WERI-Rb-1 (cell line): ENCODE data around the gene CD8B2.
"Not testable (repeated sequence)": the region's sequence is repeated elsewhere in the genome, so short reads cannot be mapped to it uniquely, and the experiment has no call there.

Experiments used
- DNase-seq: peaks from one replicate; pipeline ENCODE4 v3.0.0-alpha.2; 2020
- H3K27ac ChIP-seq: fragments of 250-450 bp; sonication (Bioruptor Pico); 2 replicates; pipeline ENCODE4 v1.5.1; 2020; ENCODE audit warnings: mild to moderate bottlenecking, moderate library complexity
- H3K27me3 ChIP-seq: fragments of 250-450 bp; sonication (Bioruptor Pico); 2 replicates; pipeline ENCODE4 v1.5.1; 2021; ENCODE audit warnings: mild to moderate bottlenecking, low read depth, moderate library complexity; ENCODE audit not compliant: insufficient read depth, severe bottlenecking
- H3K36me3 ChIP-seq: fragments of 250-450 bp; sonication (Bioruptor Pico); 2 replicates; pipeline ENCODE4 v1.5.1; 2020; ENCODE audit warnings: mild to moderate bottlenecking, moderate library complexity
- H3K4me3 ChIP-seq: 2 replicates; pipeline ENCODE4 v1.5.1; 2011; ENCODE audit warnings: low read depth, mild to moderate bottlenecking, control low read depth, low read length
- H3K9me3 ChIP-seq: fragments of 250-450 bp; sonication (Bioruptor Pico); 2 replicates; pipeline ENCODE4 v1.5.1; 2021; ENCODE audit warnings: mild to moderate bottlenecking, moderate library complexity; ENCODE audit not compliant: severe bottlenecking
- TF ChIP-seq, protein P1 (sequence below): IDR thresholded peaks from 2 replicates; pipeline ENCODE4 v1.5.1; 2011; ENCODE audit warnings: low read depth, mild to moderate bottlenecking, control low read depth, inconsistent platforms, low read length

CD8B2 gene

GRCh38 chr2:106563195-106563594 is 76.0 kb downstream of the CD8B2 start:
- no peaks in the 10 kb centered on the region for H3K27me3 ChIP-seq
- no peak overlapping the region for H3K27ac ChIP-seq
- no peaks in the 10 kb centered on the region for H3K9me3 ChIP-seq
- no peaks in the 10 kb centered on the region for H3K36me3 ChIP-seq
- TF ChIP-seq, protein P1, sequence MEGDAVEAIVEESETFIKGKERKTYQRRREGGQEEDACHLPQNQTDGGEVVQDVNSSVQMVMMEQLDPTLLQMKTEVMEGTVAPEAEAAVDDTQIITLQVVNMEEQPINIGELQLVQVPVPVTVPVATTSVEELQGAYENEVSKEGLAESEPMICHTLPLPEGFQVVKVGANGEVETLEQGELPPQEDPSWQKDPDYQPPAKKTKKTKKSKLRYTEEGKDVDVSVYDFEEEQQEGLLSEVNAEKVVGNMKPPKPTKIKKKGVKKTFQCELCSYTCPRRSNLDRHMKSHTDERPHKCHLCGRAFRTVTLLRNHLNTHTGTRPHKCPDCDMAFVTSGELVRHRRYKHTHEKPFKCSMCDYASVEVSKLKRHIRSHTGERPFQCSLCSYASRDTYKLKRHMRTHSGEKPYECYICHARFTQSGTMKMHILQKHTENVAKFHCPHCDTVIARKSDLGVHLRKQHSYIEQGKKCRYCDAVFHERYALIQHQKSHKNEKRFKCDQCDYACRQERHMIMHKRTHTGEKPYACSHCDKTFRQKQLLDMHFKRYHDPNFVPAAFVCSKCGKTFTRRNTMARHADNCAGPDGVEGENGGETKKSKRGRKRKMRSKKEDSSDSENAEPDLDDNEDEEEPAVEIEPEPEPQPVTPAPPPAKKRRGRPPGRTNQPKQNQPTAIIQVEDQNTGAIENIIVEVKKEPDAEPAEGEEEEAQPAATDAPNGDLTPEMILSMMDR: peak; percentile 51
- peak; percentile 46 for DNase-seq
- H3K4me3 ChIP-seq: no peak overlapping the region

- H3K27ac ChIP-seq: peak overlapping the region; percentile 35; the same call in 1 of the 2 replicates
- H3K4me3 ChIP-seq: no peak overlapping the region
- TF ChIP-seq, protein P1: no peak
- no peaks in the 10 kb centered on the region for H3K36me3 ChIP-seq
- DNase-seq: no peak
- H3K9me3 ChIP-seq: no peaks in the 10 kb centered on the region
- no peaks in the 10 kb centered on the region for H3K27me3 ChIP-seq
These were observed 78.4 kb downstream of the CD8B2 start for GRCh38 chr2:106565599-106565998.

DNA sequence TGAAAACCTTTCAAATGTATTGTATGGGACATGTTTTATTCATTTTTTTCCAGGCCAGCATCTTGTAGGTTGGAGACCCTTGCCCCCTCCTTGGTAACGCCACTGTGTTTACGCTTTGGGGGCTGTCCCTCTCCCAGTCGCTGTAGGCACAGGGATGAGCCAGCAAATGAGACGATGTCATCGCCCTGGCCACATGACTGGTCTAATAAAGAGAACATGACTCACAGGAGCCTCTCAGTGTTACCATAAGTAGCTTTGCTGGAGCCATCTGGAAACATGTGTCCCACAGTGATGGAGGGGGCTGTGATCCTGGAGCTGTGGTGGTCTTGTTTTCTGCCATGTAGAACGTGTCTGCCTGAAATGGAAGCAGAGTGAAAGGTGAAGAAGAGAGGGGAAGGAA is 78.9 kb downstream of the CD8B2 start:
- DNase-seq: peak; percentile 74
- no peaks in the 10 kb centered on the region for H3K9me3 ChIP-seq
- H3K27me3 ChIP-seq: no peaks in the 10 kb centered on the region
- no peak overlapping the region for H3K4me3 ChIP-seq
- peak overlapping the region; percentile 54 for H3K27ac ChIP-seq
- TF ChIP-seq, protein P1: no peak
- no peaks in the 10 kb centered on the region for H3K36me3 ChIP-seq

DNA sequence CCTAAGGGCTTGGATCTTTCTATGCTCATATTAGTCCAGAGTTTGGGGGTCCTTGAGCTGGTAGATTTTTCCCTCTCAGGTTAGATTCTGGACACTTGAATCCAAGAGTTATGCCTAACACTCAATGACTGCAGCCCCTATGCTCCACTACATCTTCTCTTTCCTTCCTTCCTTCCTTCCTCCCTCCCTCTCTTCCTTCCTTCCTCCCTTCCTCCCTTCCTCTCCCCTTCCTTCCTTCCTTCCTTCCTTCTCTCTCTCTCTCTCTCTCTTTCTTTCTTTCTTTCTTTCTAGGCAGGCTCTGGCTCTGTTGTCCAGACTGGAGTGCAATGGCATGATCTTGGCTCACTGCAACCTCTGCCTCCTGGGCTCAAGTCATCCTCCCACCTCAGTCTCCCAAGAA is 79.3 kb downstream of the CD8B2 start:
- not testable (repeated sequence) for H3K27me3 ChIP-seq, H3K9me3 ChIP-seq, DNase-seq, H3K4me3 ChIP-seq, H3K36me3 ChIP-seq
- peak overlapping the region; percentile 54 for H3K27ac ChIP-seq

DNA sequence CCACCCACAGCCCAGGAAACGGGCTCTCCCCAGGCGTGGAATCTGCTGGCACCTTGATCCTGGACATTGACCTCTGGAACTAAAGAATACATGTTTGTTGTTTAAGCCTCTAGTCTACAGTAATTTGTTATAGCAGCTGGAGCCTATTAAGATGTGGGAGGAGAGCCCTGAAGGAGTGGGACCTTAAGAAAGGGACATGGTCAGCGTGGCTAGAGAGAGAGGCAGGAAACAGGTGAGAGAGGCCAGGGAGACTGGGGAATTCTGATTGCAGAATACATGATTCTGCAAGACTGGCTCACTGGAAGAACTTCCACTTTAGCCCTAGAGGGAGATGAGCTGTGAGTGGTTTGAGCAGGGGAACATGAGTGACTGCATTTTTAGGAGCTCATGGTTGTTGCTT is 83.2 kb downstream of the CD8B2 start:
- no peaks in the 10 kb centered on the region for H3K27me3 ChIP-seq
- no peaks in the 10 kb centered on the region for H3K36me3 ChIP-seq
- no peaks in the 10 kb centered on the region for H3K9me3 ChIP-seq
- DNase-seq: no peak
- no peak overlapping the region for H3K4me3 ChIP-seq
- no peak overlapping the region for H3K27ac ChIP-seq
- TF ChIP-seq, protein P1: no peak
